Measurements from ENCODE around the gene PSMB5. TPM values are rescaled to one million over a fixed set of nuclear protein-coding genes. Genes with fewer than 3 reads are reported as not detected.
"Not testable (repeated sequence)": the region's sequence is repeated elsewhere in the genome, so short reads cannot be mapped to it uniquely, and the experiment has no call there.

Gene PSMB5
- polyA plus RNA-seq, 4 donors: 183 to 222 (median 205) TPM

GRCh38 chr14:23020143-23021128 lies 14.3 kb downstream of the PSMB5 start:
- no peak for DNase-seq (ENCODE audit: low read depth in 4 of 4, low spot score in 3 of 4)

DNA sequence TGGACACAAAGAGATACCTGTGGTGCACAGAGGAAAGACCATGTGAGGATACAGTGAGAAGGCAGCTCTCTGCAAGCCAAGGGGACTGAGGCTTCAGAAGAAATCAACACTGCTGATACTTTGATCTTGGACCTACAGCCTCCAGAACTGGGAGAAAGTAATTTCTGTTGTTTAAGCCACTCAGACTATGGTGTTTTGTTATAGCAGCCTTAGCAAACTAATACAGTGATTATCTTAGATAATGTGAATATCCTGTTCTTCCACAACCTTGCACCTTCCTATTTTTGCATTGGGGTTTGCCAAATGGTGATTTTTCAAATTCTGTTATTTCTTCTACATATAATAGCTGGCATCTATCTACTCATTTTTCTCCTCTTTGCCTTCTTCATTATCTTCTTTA lies 16.6 kb downstream of the PSMB5 start:
- no peak for DNase-seq (ENCODE audit: low read depth in 4 of 4, low spot score in 3 of 4)

- no peak for DNase-seq (ENCODE audit: low read depth in 4 of 4, low spot score in 3 of 4)
Observed at GRCh38 chr14:23017091-23017490, 17.6 kb downstream of the PSMB5 start.

GRCh38 chr14:23015618-23016017 lies 19.1 kb downstream of the PSMB5 start:
- no peak for DNase-seq (ENCODE audit: low read depth in 4 of 4, low spot score in 3 of 4)

- not testable (repeated sequence) for DNase-seq (ENCODE audit: low read depth in 4 of 4, low spot score in 3 of 4)
Observed at GRCh38 chr14:23013749-23014054, 21.0 kb downstream of the PSMB5 start.

DNA sequence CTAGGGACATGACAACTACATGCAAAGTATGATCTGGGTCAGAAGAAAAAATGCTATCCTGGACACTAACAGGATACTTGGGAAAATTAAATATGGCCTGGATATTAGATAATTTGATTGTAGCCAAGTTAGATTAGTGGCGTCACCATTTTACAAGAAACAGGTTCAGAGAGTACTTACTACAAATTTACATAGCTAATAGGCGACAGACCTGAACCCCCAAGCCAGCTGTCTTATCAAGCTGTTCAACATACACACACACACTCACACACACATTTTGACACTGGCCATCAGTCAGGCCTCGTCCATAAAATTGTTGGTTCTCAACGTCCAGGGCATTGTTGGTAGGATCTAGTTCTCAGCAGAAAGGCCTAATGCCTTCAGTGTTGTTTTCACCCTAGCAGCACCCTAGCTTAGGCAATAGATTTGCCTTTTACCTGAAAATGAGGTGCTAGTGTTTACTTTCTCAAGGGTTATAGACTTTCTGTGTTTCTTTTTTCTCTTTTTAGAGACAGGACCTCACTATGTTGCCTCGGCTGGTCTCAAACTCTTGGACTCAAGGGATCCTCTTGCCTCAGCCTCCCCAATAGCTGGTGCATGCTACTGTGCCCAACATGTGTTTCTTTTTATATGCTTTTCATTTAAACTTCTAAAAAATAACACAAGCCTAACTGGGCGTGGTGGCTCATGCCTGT lies 21.5 kb downstream of the PSMB5 start:
- DNase-seq (ENCODE audit: low read depth in 4 of 4, low spot score in 3 of 4): no peak

- DNase-seq (ENCODE audit: low read depth in 4 of 4, low spot score in 3 of 4): peak in 1 of 4 donors; percentile 60
Observed at GRCh38 chr14:23009939-23010726, 24.6 kb downstream of the PSMB5 start, which contains the start of gene C14orf93. TSS of gene C14orf93 (minus strand) at chr14:23010143. CDS start at chr14:22999023, 11,120 bp downstream.

DNA sequence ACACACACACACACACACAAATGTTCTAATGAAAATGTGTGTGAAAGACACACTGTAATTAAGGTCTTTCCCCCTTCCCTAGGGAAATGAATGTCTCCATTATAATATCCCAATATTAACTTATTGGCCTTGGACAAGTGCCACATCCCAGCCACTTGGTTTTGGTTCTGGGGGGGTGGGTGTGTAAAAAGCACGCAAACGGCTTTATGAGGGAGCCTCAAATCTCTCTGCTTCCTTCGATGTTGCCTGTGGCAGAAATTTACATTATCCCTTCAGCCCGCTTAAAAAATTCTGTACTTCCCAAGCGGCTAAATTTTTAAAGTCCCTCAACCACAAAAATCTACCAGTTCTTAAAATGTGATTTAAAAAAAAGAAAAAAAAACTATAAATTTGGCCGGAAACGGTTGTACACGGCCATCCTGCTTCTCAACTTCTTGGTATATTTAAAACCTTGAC lies 25.2 kb downstream of the PSMB5 start:
- DNase-seq (ENCODE audit: low read depth in 4 of 4, low spot score in 3 of 4): no peak

GRCh38 chr14:23008831-23009230 lies 25.9 kb downstream of the PSMB5 start:
- DNase-seq (ENCODE audit: low read depth in 4 of 4, low spot score in 3 of 4): no peak

GRCh38 chr14:23006544-23007419 lies 27.9 kb downstream of the PSMB5 start:
- DNase-seq (ENCODE audit: low read depth in 4 of 4, low spot score in 3 of 4): peak; percentile 95 to 98 (median 96)

- no peak for DNase-seq (ENCODE audit: low read depth in 4 of 4, low spot score in 3 of 4)
Observed at GRCh38 chr14:23006188-23006534, 28.5 kb downstream of the PSMB5 start.

DNA sequence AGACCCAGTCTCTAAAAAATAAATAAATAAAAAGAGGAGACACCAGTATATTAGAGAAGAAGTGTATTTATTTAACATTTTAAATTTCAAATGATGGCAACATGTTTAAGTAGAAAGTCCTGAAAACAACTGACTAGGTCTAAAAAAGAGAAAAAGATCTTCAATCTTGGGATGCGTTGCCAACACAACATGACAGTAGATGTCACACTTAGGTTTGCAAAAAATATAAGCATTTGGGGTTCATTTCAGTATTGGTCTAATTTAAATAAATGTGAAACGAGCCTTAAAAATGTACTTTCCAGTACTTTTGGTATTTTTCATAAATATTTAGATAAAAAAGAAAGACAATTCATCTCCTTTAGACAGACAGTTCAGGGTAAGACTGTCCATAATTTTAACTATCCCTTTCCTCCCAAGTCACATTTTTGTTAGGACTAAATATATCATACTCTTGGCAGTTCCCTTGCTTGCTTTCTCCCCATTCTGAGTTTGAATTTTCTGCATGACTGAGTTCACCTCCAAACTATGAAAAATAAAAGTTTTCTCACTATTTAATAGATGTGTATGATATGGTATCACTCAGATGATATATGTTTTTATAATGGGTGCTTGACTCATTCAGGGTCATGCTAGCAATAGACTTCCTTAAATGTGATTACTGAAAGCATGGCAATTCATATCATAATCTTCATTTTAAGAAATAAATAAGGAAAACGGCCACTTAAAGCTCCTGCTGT lies 29.1 kb downstream of the PSMB5 start:
- DNase-seq (ENCODE audit: low read depth in 4 of 4, low spot score in 3 of 4): no peak

DNA sequence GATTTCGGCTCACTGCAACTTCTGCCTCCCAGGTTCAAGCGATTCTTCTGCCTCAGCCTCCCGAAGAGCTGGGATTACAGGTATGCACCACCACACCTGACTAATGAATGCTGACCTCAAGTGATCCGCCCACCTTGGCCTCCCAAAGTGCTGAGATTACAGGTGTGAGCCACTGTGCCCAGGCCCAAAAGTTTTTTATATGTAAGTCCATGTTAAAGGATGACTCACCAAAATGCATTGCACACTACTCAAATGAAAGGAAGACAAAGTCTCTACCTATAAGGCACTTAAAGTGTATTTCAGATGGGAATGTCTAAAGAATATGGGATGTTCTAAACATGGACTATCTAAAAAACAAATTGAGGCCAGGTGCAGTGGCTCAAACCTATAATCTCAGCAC lies 30.4 kb downstream of the PSMB5 start:
- not testable (repeated sequence) for DNase-seq (ENCODE audit: low read depth in 4 of 4, low spot score in 3 of 4)

DNA sequence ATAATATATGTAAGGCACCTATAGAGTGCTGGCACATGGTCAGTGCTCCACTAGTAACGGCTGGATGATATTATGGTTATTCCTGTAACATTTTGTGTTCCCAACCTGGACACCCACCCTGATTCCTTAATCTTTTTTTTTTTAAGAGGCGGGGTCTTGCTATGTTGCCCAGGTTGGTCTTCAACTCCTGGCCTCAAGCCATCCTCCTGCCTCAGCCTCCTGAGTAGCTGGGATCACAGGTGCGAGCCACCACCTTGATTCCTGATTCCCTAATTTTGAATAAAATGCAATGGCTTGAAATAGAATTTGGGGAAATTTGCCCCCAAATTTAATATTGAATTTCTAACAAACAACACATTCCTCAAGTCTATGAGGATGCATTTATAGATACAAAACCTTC lies 32.1 kb downstream of the PSMB5 start:
- DNase-seq (ENCODE audit: low read depth in 4 of 4, low spot score in 3 of 4): no peak

DNA sequence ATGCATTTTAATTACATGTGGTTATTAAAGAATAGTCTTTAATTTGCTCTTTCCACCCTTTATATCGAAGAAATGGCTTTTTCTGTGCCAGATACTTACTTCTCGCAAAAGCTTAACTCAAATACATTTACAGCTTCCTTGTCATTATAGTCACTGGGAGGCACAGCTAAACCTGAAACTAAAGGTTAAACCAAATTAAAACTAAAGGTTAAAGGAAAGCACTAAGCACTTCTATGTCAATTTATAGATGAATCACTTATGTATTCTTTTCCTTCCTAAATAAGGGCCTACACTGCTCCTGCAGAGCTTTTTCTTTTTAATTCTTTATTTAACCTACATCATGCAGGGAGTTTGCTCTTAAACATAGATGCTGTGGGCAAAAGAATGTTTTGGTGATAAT lies 33.8 kb downstream of the PSMB5 start:
- DNase-seq (ENCODE audit: low read depth in 4 of 4, low spot score in 3 of 4): no peak

DNA sequence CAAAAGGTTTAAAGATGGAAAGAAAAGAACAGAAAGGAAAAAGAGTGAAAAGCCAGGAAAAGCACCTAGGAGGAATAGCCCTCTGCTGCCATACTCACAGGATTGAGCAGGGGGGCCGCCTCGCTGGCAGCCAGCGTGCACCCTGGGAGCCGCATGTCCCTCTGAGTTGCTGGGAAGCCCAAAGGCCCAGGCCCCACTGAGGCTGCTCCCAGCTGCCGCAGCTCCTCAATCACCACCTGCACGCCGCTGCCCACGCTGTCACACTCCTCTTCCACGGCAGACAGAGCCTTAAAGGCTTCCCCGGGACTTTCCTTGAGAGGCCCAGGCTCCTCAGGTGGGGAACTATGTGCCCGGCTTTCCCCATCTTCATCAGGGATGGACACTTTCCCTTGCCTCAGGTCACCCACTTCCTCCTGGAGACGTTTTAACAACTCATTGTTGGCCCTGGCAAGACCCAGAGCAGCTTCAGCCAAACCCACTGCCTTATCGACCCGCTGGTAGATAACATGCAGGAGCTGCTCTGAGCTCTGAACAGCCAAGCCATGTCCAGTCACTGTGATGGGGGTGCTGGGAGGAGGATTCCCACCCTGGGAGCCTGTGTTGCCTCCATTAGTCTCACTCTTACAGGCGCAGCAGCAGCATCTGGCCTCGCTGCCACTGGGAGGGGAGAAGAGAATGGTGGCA lies 36.2 kb downstream of the PSMB5 start:
- DNase-seq (ENCODE audit: low read depth in 4 of 4, low spot score in 3 of 4): no peak

- DNase-seq (ENCODE audit: low read depth in 4 of 4, low spot score in 3 of 4): no peak
Observed at GRCh38 chr14:22997676-22998323, 36.9 kb downstream of the PSMB5 start.

All from left renal pelvis (tissue), 4 donors.